ENCODE data around the gene NTN1.

GRCh38 chr17:9212376-9213302 is 191.3 kb downstream of the NTN1 start:
- TF ChIP-seq POLR2A (IDR thresholded peaks at IDR 0.05) (no peak), CTCF (IDR thresholded peaks at IDR 0.05) (no peak), POLR2AphosphoS5 (IDR thresholded peaks at IDR 0.05) (no peak)
